ENCODE measurements around the gene ZSWIM4. TPM values are rescaled to one million over a fixed set of nuclear protein-coding genes. Genes with fewer than 3 reads are reported as not detected.

ZSWIM4 gene
- total and polyA plus RNA-seq, 7 experiments from 2014 or later: 0.73 to 7.8 (median 5.5) TPM

DNA sequence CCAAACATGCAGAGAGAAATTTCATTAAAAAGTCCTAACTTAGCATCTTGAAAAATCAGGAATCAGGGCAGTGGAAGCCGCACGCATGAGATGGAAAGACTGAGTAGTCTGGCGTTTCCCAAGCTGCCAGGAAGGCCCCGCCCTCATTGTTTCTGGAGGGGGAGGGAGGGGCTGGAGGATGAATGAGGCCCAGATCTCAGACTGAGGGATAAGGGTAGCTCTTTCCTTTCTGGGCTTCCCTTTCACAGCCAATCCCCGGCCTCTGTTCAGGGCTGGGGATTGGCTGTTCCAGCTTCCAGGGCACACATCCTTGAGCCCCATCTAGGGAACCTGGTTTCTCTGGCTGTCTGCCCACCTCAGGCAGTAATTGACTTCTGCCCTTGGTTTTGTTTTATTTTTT lies 13.7 kb upstream of the ZSWIM4 start:
- intact Hi-C loops (cut with micrococcal nuclease): no loop called here
- H3K9me3 ChIP-seq (ENCODE audit: control insufficient read depth in 2 of 3, low read length in 3 of 3): no peaks in the 10 kb centered on the region
- DNase-seq: no peak
- Mint-ChIP-seq H3K36me3 (peaks cover 1 to 12% (median 3%) of the 10 kb centered on the region in 5 donors), H3K27ac (peak overlapping the region in 5 of 9 donors; percentile 79 to 88 (median 83)), H3K4me1 (peaks cover 5 to 31% (median 26%) of the 10 kb centered on the region in 7 donors), H3K9me3 (no peaks in the 10 kb centered on the region), H3K4me3 (peak overlapping the region in 1 of 10 donors; percentile 20), H3K27me3 (no peaks in the 10 kb centered on the region)
- no peak overlapping the region for H3K27ac ChIP-seq (ENCODE audit: low read depth, low read length)
- CTCF ChIA-PET: interaction anchor here (0.9 to 10.8 kb wide), 4 partner anchors 55 to 78 kb away, joined by 3 to 227 read pairs (median 6); no protein-coding TSS in a partner anchor
- ATAC-seq: no peak
- no peak overlapping the region for H3K4me3 ChIP-seq (ENCODE audit: low read length)
- H3K27me3 ChIP-seq (ENCODE audit: control insufficient read depth in 2 of 2, insufficient read depth in 2 of 2, low read length in 2 of 2): no peaks in the 10 kb centered on the region
- POLR2A ChIA-PET: interaction anchor here (0.7 to 8.9 kb wide), 4 partner anchors 14 to 81 kb away, joined by 3 to 86 read pairs (median 5); partner anchors contain the start of gene ZSWIM4
- peaks cover 5 to 11% of the 10 kb centered on the region in 2 donors for H3K4me1 ChIP-seq (ENCODE audit: control insufficient read depth in 2 of 2, insufficient read depth in 2 of 2, low read length in 2 of 2)
- peaks cover 5 to 35% (median 7%) of the 10 kb centered on the region in 3 experiments for H3K36me3 ChIP-seq (ENCODE audit: control insufficient read depth in 2 of 3, insufficient read depth in 3 of 3, low read length in 3 of 3)

DNA sequence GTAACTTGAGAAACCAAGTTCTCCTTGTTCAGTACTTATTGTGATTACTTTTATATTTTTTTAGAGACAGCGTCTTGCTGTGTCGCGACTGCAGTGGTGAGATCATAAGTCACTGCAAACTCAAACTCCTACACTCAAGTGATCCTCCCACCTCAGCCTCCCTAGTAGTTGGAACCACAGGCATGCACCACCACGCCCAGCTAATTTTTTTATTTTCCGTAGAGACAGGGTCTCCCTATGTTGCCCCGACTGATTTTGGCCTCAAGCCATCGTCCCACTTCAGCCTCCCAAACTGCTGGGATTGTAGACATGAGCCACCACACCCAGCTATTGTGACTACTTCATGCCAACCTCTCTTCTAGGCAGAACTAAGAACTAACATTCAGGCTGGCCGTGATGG lies 12.7 kb upstream of the ZSWIM4 start:
- peak overlapping the region in 7 of 9 donors; percentile 39 to 82 (median 78) for H3K27ac Mint-ChIP-seq
- POLR2A ChIA-PET: interaction anchor here (0.7 to 8.9 kb wide), 6 partner anchors 8 to 80 kb away, joined by 3 to 86 read pairs (median 5); partner anchors contain the start of genes C19orf53 and ZSWIM4
- no peak for ATAC-seq
- no peaks in the 10 kb centered on the region for H3K27me3 Mint-ChIP-seq
- no peak overlapping the region for H3K4me3 ChIP-seq (ENCODE audit: low read length)
- H3K27ac ChIP-seq (ENCODE audit: low read depth, low read length): no peak overlapping the region
- H3K4me3 Mint-ChIP-seq: no peak overlapping the region
- H3K4me1 ChIP-seq (ENCODE audit: control insufficient read depth in 2 of 2, insufficient read depth in 2 of 2, low read length in 2 of 2): peaks cover 10 to 14% of the 10 kb centered on the region in 2 donors
- H3K27me3 ChIP-seq (ENCODE audit: control insufficient read depth in 2 of 2, insufficient read depth in 2 of 2, low read length in 2 of 2): no peaks in the 10 kb centered on the region
- intact Hi-C loops (cut with micrococcal nuclease): no loop called here
- H3K36me3 Mint-ChIP-seq: peaks cover 0 to 10% (median 0%) of the 10 kb centered on the region in 5 donors
- H3K9me3 Mint-ChIP-seq: no peaks in the 10 kb centered on the region
- H3K9me3 ChIP-seq (ENCODE audit: control insufficient read depth in 2 of 3, low read length in 3 of 3): no peaks in the 10 kb centered on the region
- CTCF ChIA-PET: interaction anchor here (0.9 to 10.8 kb wide), 5 partner anchors 8 to 77 kb away, joined by 3 to 227 read pairs (median 3); partner anchors contain the start of gene C19orf53
- H3K4me1 Mint-ChIP-seq: peaks cover 0 to 32% (median 24%) of the 10 kb centered on the region in 7 donors
- no peak for DNase-seq
- H3K36me3 ChIP-seq (ENCODE audit: control insufficient read depth in 2 of 3, insufficient read depth in 3 of 3, low read length in 3 of 3): peaks cover 5 to 25% (median 7%) of the 10 kb centered on the region in 3 experiments

DNA sequence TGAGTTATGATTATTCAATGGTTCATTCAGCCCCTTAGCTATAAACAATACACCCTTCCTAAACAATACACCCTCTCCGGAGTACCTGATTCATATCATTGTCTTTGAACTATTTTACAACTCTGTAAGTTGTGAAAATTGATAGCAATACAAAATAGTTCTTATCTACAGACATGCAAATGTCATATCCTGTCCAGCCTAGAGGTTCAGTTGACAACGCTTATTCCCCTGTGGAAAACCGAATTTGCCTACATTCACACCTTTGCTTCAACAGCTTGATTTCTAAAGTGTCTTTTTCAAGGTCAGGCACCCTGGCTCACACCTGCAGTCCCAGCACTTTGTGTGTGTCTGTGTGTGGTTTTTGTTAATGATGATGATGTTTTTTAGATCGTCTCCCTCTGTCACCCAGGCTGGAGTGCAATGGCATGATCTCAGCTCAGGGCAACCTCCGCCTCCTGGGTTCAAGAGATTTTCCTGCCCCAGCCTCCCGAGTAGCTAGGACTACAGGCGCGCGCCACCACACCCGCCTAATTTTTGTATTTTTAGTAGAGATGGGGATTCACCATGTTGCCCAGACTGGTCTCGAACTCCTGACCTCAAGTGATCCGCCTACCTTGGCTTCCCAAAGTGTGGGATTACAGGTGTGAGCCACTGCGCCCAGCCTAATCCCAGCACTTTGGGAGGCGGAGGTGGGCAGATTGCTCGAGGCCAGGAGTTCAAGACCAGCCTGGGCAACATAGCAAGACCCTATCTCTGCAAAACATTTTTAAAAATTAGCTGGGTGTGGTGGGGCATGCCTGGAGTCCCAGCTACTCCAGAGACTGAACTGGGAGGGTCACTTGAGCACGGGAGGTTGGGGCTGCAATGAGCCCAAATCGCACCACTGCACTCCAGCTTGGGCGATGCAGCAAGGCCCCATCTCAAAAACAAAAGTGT lies 11.4 kb upstream of the ZSWIM4 start:
- Mint-ChIP-seq H3K27me3 (no peaks in the 10 kb centered on the region), H3K4me3 (no peak overlapping the region), H3K27ac (peak overlapping the region in 5 of 9 donors; percentile 2 to 82 (median 68)), H3K4me1 (peaks cover 3 to 41% (median 32%) of the 10 kb centered on the region in 7 donors), H3K36me3 (peaks cover 0 to 6% (median 0%) of the 10 kb centered on the region in 5 donors), H3K9me3 (peaks cover 0 to under 1% (median 0%) of the 10 kb centered on the region in 11 donors)
- Histone ChIP-seq H3K4me1 (ENCODE audit: control insufficient read depth in 2 of 2, insufficient read depth in 2 of 2, low read length in 2 of 2) (peaks cover 22 to 26% of the 10 kb centered on the region in 2 donors), H3K27me3 (ENCODE audit: control insufficient read depth in 2 of 2, insufficient read depth in 2 of 2, low read length in 2 of 2) (no peaks in the 10 kb centered on the region), H3K36me3 (ENCODE audit: control insufficient read depth in 2 of 3, insufficient read depth in 3 of 3, low read length in 3 of 3) (peaks cover 2 to 12% (median 6%) of the 10 kb centered on the region in 3 experiments), H3K27ac (ENCODE audit: low read depth, low read length) (no peak overlapping the region), H3K9me3 (ENCODE audit: control insufficient read depth in 2 of 3, low read length in 3 of 3) (no peaks in the 10 kb centered on the region), H3K4me3 (ENCODE audit: low read length) (no peak overlapping the region)
- DNase-seq (no peak), ATAC-seq (no peak)
- POLR2A ChIA-PET: interaction anchor here (0.6 to 8.9 kb wide), 9 partner anchors 9 to 82 kb away, joined by 3 to 86 read pairs (median 6); partner anchors contain the start of genes C19orf53 and ZSWIM4
- intact Hi-C loops (cut with micrococcal nuclease): no loop called here
- CTCF ChIA-PET: interaction anchor here (0.6 to 10.8 kb wide), 12 partner anchors 10 to 505 kb away, joined by 3 to 227 read pairs (median 3); partner anchors contain the start of gene C19orf53

DNA sequence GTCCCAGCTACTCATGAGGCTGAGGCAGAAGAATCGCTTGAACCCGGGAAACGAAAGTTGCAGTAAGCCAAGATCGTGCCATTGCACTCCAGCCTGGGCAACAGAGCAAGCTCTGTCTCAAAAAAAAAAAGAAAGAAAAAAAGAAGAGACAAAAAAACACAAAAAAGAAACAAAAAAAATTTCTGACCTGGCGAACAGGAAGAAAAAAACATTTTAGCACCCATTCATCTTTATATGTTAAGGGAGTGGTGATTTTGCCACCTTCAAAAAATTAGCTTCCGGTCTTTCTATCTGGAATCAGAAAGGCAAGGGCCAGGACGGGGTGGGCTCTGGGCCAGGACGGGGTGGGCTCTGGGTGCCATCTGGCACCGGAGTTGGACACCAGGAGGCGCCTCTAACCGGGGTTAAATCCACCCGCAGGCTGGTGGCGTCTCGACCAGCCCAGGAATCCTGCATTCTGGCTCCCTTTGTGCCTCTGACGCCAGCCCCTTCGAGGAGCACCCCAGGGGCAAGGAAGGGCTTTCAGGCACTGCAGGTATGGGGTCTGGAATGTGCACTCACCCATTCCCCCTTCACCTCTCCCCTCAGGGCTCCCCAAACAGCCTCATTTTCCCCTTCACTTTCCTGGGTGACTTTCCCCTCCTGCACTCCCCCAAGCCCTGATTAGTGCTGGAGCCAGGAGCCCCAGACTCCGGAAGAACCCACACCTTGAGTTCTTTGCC lies 10.4 kb upstream of the ZSWIM4 start:
- peak; percentile 87 for ATAC-seq
- ChIA-PET POLR2A (interaction anchor here (0.7 to 8.9 kb wide), 10 partner anchors 9 to 81 kb away, joined by 3 to 86 read pairs (median 5); partner anchors contain the start of genes C19orf53 and ZSWIM4), CTCF (interaction anchor here (0.6 to 10.8 kb wide), 9 partner anchors 11 to 302 kb away, joined by 3 to 227 read pairs (median 6); partner anchors contain the start of gene C19orf53)
- Mint-ChIP-seq H3K4me3 (peak overlapping the region; percentile 51 to 72 (median 68)), H3K9me3 (peaks cover 0 to 1% (median 0%) of the 10 kb centered on the region in 11 donors), H3K27ac (peak overlapping the region; percentile 58 to 90 (median 80)), H3K36me3 (no peaks in the 10 kb centered on the region), H3K27me3 (no peaks in the 10 kb centered on the region), H3K4me1 (peaks cover 7 to 46% (median 32%) of the 10 kb centered on the region in 7 donors)
- no peak overlapping the region for H3K4me3 ChIP-seq (ENCODE audit: low read length)
- no peak overlapping the region for H3K27ac ChIP-seq (ENCODE audit: low read depth, low read length)
- H3K27me3 ChIP-seq (ENCODE audit: control insufficient read depth in 2 of 2, insufficient read depth in 2 of 2, low read length in 2 of 2): no peaks in the 10 kb centered on the region
- no peaks in the 10 kb centered on the region for H3K9me3 ChIP-seq (ENCODE audit: control insufficient read depth in 2 of 3, low read length in 3 of 3)
- peak; percentile 51 to 73 (median 63) for DNase-seq
- peaks cover 0 to 2% (median 0%) of the 10 kb centered on the region in 3 experiments for H3K36me3 ChIP-seq (ENCODE audit: control insufficient read depth in 2 of 3, insufficient read depth in 3 of 3, low read length in 3 of 3)
- H3K4me1 ChIP-seq (ENCODE audit: control insufficient read depth in 2 of 2, insufficient read depth in 2 of 2, low read length in 2 of 2): peaks cover 28 to 32% of the 10 kb centered on the region in 2 donors
- intact Hi-C loops (cut with micrococcal nuclease): loop anchor here (1.0 kb wide), 3 partner anchors 48 to 77 kb away; no protein-coding TSS in a partner anchor

DNA sequence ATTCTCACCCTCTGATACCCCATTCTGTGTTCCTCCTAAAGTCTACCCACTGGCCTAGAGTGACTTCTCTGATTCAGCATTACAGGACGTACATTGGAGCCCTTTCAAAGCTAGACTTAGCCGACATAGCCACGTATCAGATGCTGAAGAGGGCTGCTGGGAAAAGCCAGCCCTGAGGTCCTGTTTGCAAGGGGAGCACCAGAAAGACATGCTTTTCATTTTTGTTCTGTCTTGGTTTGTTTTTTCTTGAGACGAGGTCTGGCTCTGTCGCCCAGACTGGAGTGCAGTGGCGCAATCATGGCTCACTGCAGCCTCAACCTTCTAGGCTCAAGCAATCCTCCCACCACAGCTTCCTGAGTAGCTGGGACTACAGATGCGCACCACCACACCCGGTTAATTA lies 6.3 kb upstream of the ZSWIM4 start:
- POLR2A ChIA-PET: interaction anchor here (0.6 to 8.9 kb wide), 19 partner anchors 8 to 348 kb away, joined by 3 to 86 read pairs (median 4); partner anchors contain the start of genes C19orf53, IL27RA and RFX1
- ATAC-seq (no peak), DNase-seq (peak in 3 of 9 donors; percentile 15 to 39 (median 20))
- H3K27ac Mint-ChIP-seq: peak overlapping the region; percentile 81 to 99 (median 93)
- H3K36me3 ChIP-seq (ENCODE audit: control insufficient read depth in 2 of 3, insufficient read depth in 3 of 3, low read length in 3 of 3): no peaks in the 10 kb centered on the region
- CTCF ChIA-PET: interaction anchor here (2.1 to 10.8 kb wide), 3 partner anchors 48 to 71 kb away, joined by 9 to 227 read pairs (median 9); no protein-coding TSS in a partner anchor
- peaks cover 0 to 1% (median 0%) of the 10 kb centered on the region in 11 donors for H3K9me3 Mint-ChIP-seq
- no peak overlapping the region for H3K4me3 ChIP-seq (ENCODE audit: low read length)
- H3K27me3 Mint-ChIP-seq: no peaks in the 10 kb centered on the region
- H3K27me3 ChIP-seq (ENCODE audit: control insufficient read depth in 2 of 2, insufficient read depth in 2 of 2, low read length in 2 of 2): no peaks in the 10 kb centered on the region
- peaks cover 7 to 51% (median 34%) of the 10 kb centered on the region in 7 donors for H3K4me1 Mint-ChIP-seq
- H3K4me1 ChIP-seq (ENCODE audit: control insufficient read depth in 2 of 2, insufficient read depth in 2 of 2, low read length in 2 of 2): peaks cover 28 to 36% of the 10 kb centered on the region in 2 donors
- H3K27ac ChIP-seq (ENCODE audit: low read depth, low read length): peak overlapping the region; percentile 63
- H3K36me3 Mint-ChIP-seq: no peaks in the 10 kb centered on the region
- intact Hi-C loops (cut with micrococcal nuclease): no loop called here
- H3K9me3 ChIP-seq (ENCODE audit: control insufficient read depth in 2 of 3, low read length in 3 of 3): no peaks in the 10 kb centered on the region
- H3K4me3 Mint-ChIP-seq: peak overlapping the region; percentile 61 to 92 (median 68)

Data from naive thymus-derived CD4-positive, alpha-beta T cell (primary cell).